ENCODE data around the gene ALLC.
"Not testable (repeated sequence)": the region's sequence is repeated elsewhere in the genome, so short reads cannot be mapped to it uniquely, and the experiment has no call there.

- TF ChIP-seq CTCF (IDR thresholded peaks at IDR 0.05); POLR2AphosphoS5 (IDR thresholded peaks at IDR 0.05); EP300 (IDR thresholded peaks at IDR 0.05; ENCODE audit: low read depth); POLR2A (IDR thresholded peaks at IDR 0.05): not testable (repeated sequence)
These were observed 48.7 kb upstream of the ALLC start for GRCh38 chr2:3609279-3609673.

All from transverse colon (tissue), 4 donors.